ENCODE data around the gene CACNA2D2.

GRCh38 chr3:50545781-50546180 is 42.3 kb upstream of the CACNA2D2 start:
- TF ChIP-seq CTCF (IDR thresholded peaks at IDR 0.05), result no peak
- TF ChIP-seq POLR2AphosphoS5 (IDR thresholded peaks at IDR 0.05), result no peak
